Urinary bladder (tissue), 4 donors: ENCODE measurements around the gene CFAP92. TPM values are rescaled to one million over a fixed set of nuclear protein-coding genes. Genes with fewer than 3 reads are reported as not detected.

Experiments used
- DNase-seq: peaks from one replicate; pipeline ENCODE4 v3.0.0-alpha.2; 2015; ENCODE audit errors: extremely low spot score
- H3K27ac ChIP-seq: one replicate; pipeline ENCODE4 v1.5.1; 2013; ENCODE audit warnings: low read depth, mild to moderate bottlenecking, moderate library complexity
- H3K36me3 ChIP-seq: one replicate; pipeline ENCODE4 v1.6.1; 2013; ENCODE audit warnings: mild to moderate bottlenecking, moderate library complexity; ENCODE audit not compliant: insufficient read depth
- H3K4me1 ChIP-seq: one replicate; pipeline ENCODE4 v1.6.1; 2013; ENCODE audit warnings: mild to moderate bottlenecking, moderate library complexity; ENCODE audit not compliant: insufficient read depth
- H3K4me3 ChIP-seq: one replicate; pipeline ENCODE4 v1.5.1; 2013; ENCODE audit warnings: low read depth, low read length
- whole genome bisulfite sequencing: extraction: QIAGEN DNeasy Blood & Tissue Kit; methylation state at CpG from one replicate; pipeline ENCODE4 v1.1.7; 2013; 5-methylcytosine and 5-hydroxymethylcytosine counted together
- polyA plus RNA-seq: library from polyadenylated mRNA; stranded (reverse); fragments of 200-250 nt; gene quantifications from one replicate; pipeline ENCODE4 v1.2.3, GENCODE V29; 2013
- total RNA-seq: library from RNA; depleted of rRNA; stranded (reverse); fragments of >200 nt; gene quantifications from one replicate; pipeline ENCODE4 v1.2.3, GENCODE V29; 2014
- donor health status: healthy with polysubstance abuse.
- donor health status: healthy.

Gene CFAP92
- total and polyA plus RNA-seq, 2 donors, result 0.62 to 1.9 TPM

DNA sequence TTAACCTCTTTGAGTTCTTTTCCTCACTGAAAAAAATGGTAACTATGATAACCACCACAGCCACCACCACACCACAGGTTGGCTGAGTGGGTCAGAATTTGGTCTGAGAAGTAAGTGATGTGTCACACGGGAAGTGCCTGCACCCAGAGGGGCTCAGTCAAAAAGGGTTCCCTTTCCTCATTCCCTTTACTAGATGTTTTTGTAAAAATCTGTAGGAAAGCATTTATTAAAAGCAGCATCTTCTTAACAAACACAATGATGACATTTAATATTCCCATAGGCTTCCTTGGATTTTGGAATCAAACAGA lies 23.2 kb downstream of the CFAP92 start:
- no peak overlapping the region for H3K27ac ChIP-seq
- 50% methylated on average over 1 of the region's 1 CpG for WGBS
- no peak overlapping the region for H3K4me3 ChIP-seq
- H3K4me1 ChIP-seq, result no peaks in the 10 kb centered on the region
- no peak for DNase-seq
- no peaks in the 10 kb centered on the region for H3K36me3 ChIP-seq

DNA sequence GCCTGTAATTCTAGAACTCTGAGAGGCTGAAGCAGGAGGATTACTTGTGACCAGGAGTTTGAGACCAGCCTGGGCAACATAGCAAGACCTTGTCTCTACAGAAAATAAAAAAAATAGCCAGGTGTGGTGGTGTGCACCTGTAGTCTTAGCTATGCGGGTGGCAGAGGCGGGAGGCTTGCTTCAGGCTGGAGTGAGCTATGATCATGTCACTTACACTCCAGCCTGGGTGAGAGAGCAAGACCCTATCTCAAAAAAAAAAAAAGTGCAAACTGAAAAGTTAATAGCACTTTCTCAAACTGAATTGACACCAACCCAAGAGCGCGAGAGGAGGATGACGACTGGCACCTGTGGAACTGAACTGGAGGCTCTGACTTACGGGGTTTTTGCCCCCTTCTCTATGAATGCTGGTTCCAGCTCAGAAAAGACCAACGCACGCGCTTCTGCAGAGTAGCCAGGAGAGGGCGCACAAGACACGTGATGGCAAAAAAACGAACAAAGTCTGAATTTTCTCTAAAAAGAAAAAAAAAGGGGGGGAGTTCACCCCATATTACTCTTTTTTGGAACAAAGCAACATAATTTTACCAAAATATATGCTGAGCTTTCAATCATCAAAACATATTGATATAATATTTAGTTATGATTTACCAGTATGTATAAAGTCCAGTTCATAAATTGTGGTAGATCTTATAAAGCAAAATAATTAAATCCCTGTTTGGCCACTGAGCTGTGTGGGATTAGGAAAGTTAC lies 23.7 kb downstream of the CFAP92 start:
- H3K4me1 ChIP-seq, result no peaks in the 10 kb centered on the region
- no peak overlapping the region for H3K4me3 ChIP-seq
- no peak overlapping the region for H3K27ac ChIP-seq
- WGBS, result 14% methylated on average over 12 of the region's 12 CpGs
- H3K36me3 ChIP-seq, result no peaks in the 10 kb centered on the region
- no peak for DNase-seq

- WGBS, result 80% methylated on average over 6 of the region's 6 CpGs
- Histone ChIP-seq H3K4me1 (no peaks in the 10 kb centered on the region), H3K4me3 (no peak overlapping the region), H3K36me3 (no peaks in the 10 kb centered on the region), H3K27ac (no peak overlapping the region)
- no peak for DNase-seq
Observed at GRCh38 chr3:128967748-128968355, 26.0 kb downstream of the CFAP92 start.

DNA sequence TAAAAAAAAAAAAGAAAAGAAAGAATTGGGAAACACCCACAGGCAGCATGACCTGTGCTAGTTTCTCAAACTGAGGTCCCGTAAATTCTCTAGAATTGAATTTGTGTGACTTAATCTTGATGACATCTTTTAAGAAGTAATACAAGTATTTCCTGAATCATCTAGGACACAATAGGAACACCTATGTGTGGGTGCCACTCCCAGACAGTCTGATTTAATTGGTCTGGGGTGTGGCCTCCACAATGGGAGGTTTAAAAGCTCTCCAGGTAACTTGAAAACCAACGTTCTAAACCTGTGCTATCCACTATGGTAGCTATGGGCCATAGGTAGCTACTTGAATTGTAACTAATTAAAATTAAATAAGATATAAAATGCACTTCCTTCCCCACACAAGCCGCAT lies 28.1 kb downstream of the CFAP92 start:
- no peaks in the 10 kb centered on the region for H3K4me1 ChIP-seq
- no peak for DNase-seq
- H3K36me3 ChIP-seq, result no peaks in the 10 kb centered on the region
- H3K4me3 ChIP-seq, result no peak overlapping the region
- 82% methylated on average over 3 of the region's 3 CpGs for WGBS
- no peak overlapping the region for H3K27ac ChIP-seq

- H3K4me1 ChIP-seq, result no peaks in the 10 kb centered on the region
- 88% methylated on average over 9 of the region's 9 CpGs for WGBS
- DNase-seq, result no peak
- no peak overlapping the region for H3K4me3 ChIP-seq
- no peaks in the 10 kb centered on the region for H3K36me3 ChIP-seq
- no peak overlapping the region for H3K27ac ChIP-seq
Observed at GRCh38 chr3:128965280-128965679, 28.6 kb downstream of the CFAP92 start.

- Histone ChIP-seq H3K4me1 (no peaks in the 10 kb centered on the region), H3K27ac (no peak overlapping the region), H3K36me3 (no peaks in the 10 kb centered on the region), H3K4me3 (no peak overlapping the region)
- 95% methylated on average over 2 of the region's 2 CpGs for WGBS
- no peak for DNase-seq
Observed at GRCh38 chr3:128956440-128956839, 37.4 kb downstream of the CFAP92 start.

DNA sequence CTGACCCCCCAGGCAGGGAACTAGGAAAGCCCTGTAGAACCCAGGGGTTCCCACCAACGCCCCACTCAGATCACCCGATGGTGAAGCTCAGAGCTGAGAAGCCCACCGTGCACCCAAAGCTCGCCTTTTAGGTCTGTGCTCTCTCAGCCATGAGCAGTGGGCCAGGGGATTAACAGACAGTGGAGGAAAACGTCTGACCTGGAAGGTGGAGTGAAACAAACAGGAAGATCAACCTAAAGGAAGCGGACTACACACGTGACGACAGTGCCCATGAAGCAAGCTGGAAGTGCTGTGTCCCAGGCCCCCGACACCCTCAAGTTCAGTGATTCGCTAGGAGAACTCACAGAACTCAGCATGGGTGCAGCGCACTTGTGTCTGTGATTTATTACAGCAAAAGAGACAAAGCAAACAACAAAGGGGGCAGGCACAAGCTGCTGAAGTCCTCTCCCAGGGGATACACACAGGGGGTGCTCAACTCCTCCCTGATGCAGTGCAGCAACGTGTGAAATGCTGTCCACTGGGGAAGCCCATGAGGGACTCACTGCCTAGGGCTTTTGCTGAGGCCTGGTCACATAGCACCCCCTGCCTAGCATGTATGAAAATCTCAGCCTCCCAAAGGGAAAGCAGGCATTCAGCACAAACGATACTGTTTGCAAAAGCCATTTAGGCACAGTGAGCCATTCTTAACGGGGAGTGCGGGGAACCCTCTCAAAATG lies 43.5 kb downstream of the CFAP92 start:
- Histone ChIP-seq H3K4me3 (no peak overlapping the region), H3K4me1 (no peaks in the 10 kb centered on the region), H3K27ac (no peak overlapping the region), H3K36me3 (no peaks in the 10 kb centered on the region)
- no peak for DNase-seq
- 63% methylated on average over 15 of the region's 15 CpGs for WGBS

DNA sequence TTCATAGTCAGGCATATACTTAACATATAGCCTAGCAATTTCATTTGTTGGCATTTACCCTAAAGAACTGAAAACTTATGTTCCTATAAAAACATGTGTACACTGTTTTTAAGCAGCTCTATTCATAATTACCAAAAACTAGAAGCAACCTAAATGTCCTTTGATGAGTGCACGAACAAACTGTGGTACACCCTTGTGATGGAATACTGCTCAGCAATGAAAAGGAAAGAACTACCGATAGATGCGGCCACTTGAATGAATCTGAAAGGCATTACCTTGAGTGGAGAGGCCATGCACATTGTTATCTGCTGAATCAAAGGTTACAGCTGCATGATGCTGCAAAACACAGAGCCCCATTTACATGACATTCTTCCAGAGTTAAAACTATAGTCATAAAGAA lies 44.7 kb downstream of the CFAP92 start:
- no peak overlapping the region for H3K4me3 ChIP-seq
- no peaks in the 10 kb centered on the region for H3K36me3 ChIP-seq
- 96% methylated on average over 3 of the region's 3 CpGs for WGBS

GRCh38 chr3:128946411-128946810 lies 47.5 kb downstream of the CFAP92 start:
- DNase-seq, result no peak
- WGBS, result 46% methylated on average over 7 of the region's 7 CpGs
- Histone ChIP-seq H3K4me1 (no peaks in the 10 kb centered on the region), H3K27ac (no peak overlapping the region), H3K36me3 (no peaks in the 10 kb centered on the region), H3K4me3 (no peak overlapping the region)

More for the DNA sequence above, 44.7 kb downstream of the CFAP92 start:
- DNase-seq, result no peak
- no peaks in the 10 kb centered on the region for H3K4me1 ChIP-seq
- no peak overlapping the region for H3K27ac ChIP-seq

GRCh38 chr3:128945878-128946175 lies 48.0 kb downstream of the CFAP92 start:
- Histone ChIP-seq H3K4me3 (no peak overlapping the region), H3K4me1 (no peaks in the 10 kb centered on the region), H3K36me3 (no peaks in the 10 kb centered on the region), H3K27ac (no peak overlapping the region)
- DNase-seq, result no peak
- WGBS, result 78% methylated on average over 3 of the region's 3 CpGs

- no peak overlapping the region for H3K4me3 ChIP-seq
- no peaks in the 10 kb centered on the region for H3K4me1 ChIP-seq
- H3K36me3 ChIP-seq, result no peaks in the 10 kb centered on the region
- no peak for DNase-seq
- WGBS, result 91% methylated on average over 21 of the region's 21 CpGs
- H3K27ac ChIP-seq, result no peak overlapping the region
Observed at GRCh38 chr3:128945041-128945877, 48.6 kb downstream of the CFAP92 start.

DNA sequence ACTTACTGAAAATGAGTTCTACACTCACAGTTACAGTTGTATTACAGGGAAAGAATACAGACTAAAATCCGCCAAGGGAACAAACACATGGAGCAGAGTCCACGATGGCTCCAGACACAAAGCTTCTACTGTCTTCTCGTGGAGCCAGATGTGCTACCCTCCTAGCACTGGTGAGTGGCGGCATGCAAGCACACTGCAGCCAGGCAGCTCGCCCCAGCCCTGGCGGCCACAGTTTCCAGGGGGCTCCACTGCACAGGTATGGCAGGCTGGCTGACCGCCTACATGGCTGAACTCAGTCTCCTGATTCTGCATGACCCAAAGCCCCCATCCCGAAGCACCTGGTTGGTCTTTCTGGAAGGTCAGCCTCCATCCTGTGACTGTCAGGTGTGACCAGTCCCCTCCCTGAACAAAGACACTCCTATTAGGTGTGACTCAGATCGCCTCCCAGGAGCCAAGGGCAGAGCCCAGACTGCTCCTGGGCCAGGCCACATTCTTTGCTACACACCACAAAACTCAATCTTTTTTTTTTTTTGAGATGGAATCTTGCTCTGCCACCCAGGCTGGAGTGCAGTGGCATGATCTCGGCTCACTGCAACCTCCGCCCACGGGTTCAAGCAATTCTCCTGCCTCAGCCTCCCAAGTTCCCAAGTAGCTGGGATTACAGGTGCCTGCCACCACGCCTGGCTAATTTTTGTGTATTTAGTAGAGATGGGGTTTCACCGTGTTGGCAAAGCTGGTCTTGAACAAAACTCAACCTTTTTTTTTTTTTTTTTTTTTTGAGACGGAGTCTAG lies 51.5 kb downstream of the CFAP92 start:
- WGBS, result 86% methylated on average over 15 of the region's 15 CpGs

GRCh38 chr3:128940252-128940651 lies 53.6 kb downstream of the CFAP92 start:
- 93% methylated on average over 1 of the region's 1 CpG for WGBS
- no peak for DNase-seq
- Histone ChIP-seq H3K36me3 (no peaks in the 10 kb centered on the region), H3K4me3 (no peak overlapping the region), H3K27ac (no peak overlapping the region), H3K4me1 (no peaks in the 10 kb centered on the region)

More for the DNA sequence above, 51.5 kb downstream of the CFAP92 start:
- DNase-seq, result no peak
- Histone ChIP-seq H3K27ac (no peak overlapping the region), H3K4me3 (no peak overlapping the region), H3K36me3 (no peaks in the 10 kb centered on the region), H3K4me1 (no peaks in the 10 kb centered on the region)
